GM12878 (cell line): ENCODE results near the gene PAF1. TPM values are rescaled to one million over a fixed set of nuclear protein-coding genes. Genes with fewer than 3 reads are reported as not detected.

Experiments
- ASH2L ChIP-seq: fragments of 300-600, 200-600 bp; sonication (generic); IDR thresholded peaks from 2 replicates; pipeline ENCODE4 v1.6.1; 2017; ENCODE audit warnings: low read depth, mild to moderate bottlenecking, borderline replicate concordance
- BACH1 ChIP-seq: fragments of 450-650 bp; IDR thresholded peaks from 2 replicates; pipeline ENCODE4 v1.6.1; 2017; ENCODE audit warnings: mild to moderate bottlenecking, borderline replicate concordance
- CBX5 ChIP-seq: sonication (generic); IDR thresholded peaks from 2 replicates; pipeline ENCODE4 v1.6.1; 2016; ENCODE audit warnings: low read depth, moderate library complexity, mild to moderate bottlenecking, inconsistent platforms
- CEBPB ChIP-seq, 2 experiments: fragments of 150-350 bp in 1 of 2; IDR thresholded peaks; 2 replicates each; pipeline ENCODE4 v1.6.1; 2012 to 2014; ENCODE audit warnings: low read depth in 2 of 2, low read length in 2 of 2, borderline replicate concordance in 1 of 2, inconsistent platforms in 1 of 2
- CHD2 ChIP-seq: IDR thresholded peaks from 2 replicates; pipeline ENCODE4 v1.6.1; 2011; ENCODE audit warnings: low read depth, low read length, improper control_type of control experiment, borderline replicate concordance
- CREM ChIP-seq: IDR thresholded peaks from 2 replicates; pipeline ENCODE4 v1.6.1; 2014; ENCODE audit warnings: antibody characterized with exemption, low read depth
- ETV6 ChIP-seq, 2 experiments: fragments of 450-650 bp in 1 of 2; IDR thresholded peaks in 1 of 2; conservative IDR thresholded peaks in 1 of 2; 2 replicates each; pipeline ENCODE4 v1.6.1; 2014; ENCODE audit warnings: antibody characterized with exemption in 1 of 2, borderline replicate concordance in 1 of 2, low read depth in 1 of 2, mild to moderate bottlenecking in 1 of 2, moderate library complexity in 1 of 2
- HCFC1 ChIP-seq: fragments of 150-350 bp; IDR thresholded peaks from 2 replicates; pipeline ENCODE4 v1.6.1; 2014; ENCODE audit warnings: low read length
- MXI1 ChIP-seq: fragments of 150-350 bp; IDR thresholded peaks from 2 replicates; pipeline ENCODE4 v1.6.1; 2011; ENCODE audit warnings: low read depth, mild to moderate bottlenecking, inconsistent platforms, low read length, improper control_type of control experiment
- NR2C2 ChIP-seq: IDR thresholded peaks from 2 replicates; pipeline ENCODE4 v1.6.1; 2011; ENCODE audit warnings: borderline replicate concordance, low read depth; ENCODE audit not compliant: control insufficient read depth, insufficient read length
- RELA ChIP-seq: fragments of 450-650 bp; IDR thresholded peaks from 2 replicates; pipeline ENCODE4 v1.8.0; 2014; ENCODE audit warnings: borderline replicate concordance; ENCODE audit not compliant: partially characterized antibody
- STAT1 ChIP-seq: fragments of 450-650 bp; conservative IDR thresholded peaks from 2 replicates; pipeline ENCODE4 v1.6.1; 2014; ENCODE audit warnings: antibody characterized with exemption, mild to moderate bottlenecking
- STAT3 ChIP-seq: IDR thresholded peaks from 2 replicates; pipeline ENCODE4 v1.6.1; 2011; ENCODE audit warnings: low read depth, low read length, improper control_type of control experiment
- polyA plus RNA-seq, 11 experiments: library from polyadenylated mRNA; depleted of rRNA in 4 of 11; unstranded in 6 of 11; stranded (reverse) in 5 of 11; fragments of >200 nt; fragmentation: Nextera tagmentation in 4 of 11; fragmentation: Illumina TruSeq in 1 of 11; extraction: Ambion mirVana in 4 of 11; extraction: Trizol in 1 of 11; gene quantifications; 1 replicate in 1 of 11; 2 replicates in 10 of 11; pipeline versions ENCODE4 v1.2.1 to v1.2.3, GENCODE V29; 2011 to 2016; ENCODE audit warnings: inconsistent platforms in 2 of 11, missing spikeins in 2 of 11, low read depth in 1 of 11
- total RNA-seq, 4 experiments: library from RNA; depleted of rRNA in 3 of 4; stranded (reverse); fragments of >200 nt in 3 of 4; fragmentation: Illumina TruSeq in 1 of 4; extraction: Trizol in 1 of 4; gene quantifications; 2 replicates each; pipeline versions ENCODE4 v1.2.1 to v1.2.3, GENCODE V29; 2013 to 2021
- TF ChIP-seq, protein P1 (sequence below): IDR thresholded peaks from 2 replicates; pipeline ENCODE4 v1.6.1; 2012; ENCODE audit warnings: low read length, inconsistent platforms
- TF ChIP-seq, protein P2 (sequence below): IDR thresholded peaks from 2 replicates; pipeline ENCODE4 v1.6.1; 2012; ENCODE audit warnings: low read depth, low read length, improper control_type of control experiment
- TF ChIP-seq, protein P3 (sequence below): IDR thresholded peaks from 2 replicates; pipeline ENCODE4 v1.6.1; 2012; ENCODE audit warnings: improper control_type of control experiment, low read depth, low read length; ENCODE audit not compliant: insufficient replicate concordance
- TF ChIP-seq, protein P4 (sequence below): fragments of 450-650 bp; formaldehyde crosslinking; IDR thresholded peaks from 2 replicates; pipeline ENCODE4 v1.4.0; 2020; ENCODE audit warnings: mild to moderate bottlenecking, moderate library complexity

PAF1 gene
- total and polyA plus RNA-seq, 10 of the 15 experiments (the other 5 are each of a cell fraction or from before 2014, with no cell fraction given) = 1.7 to 45.8 (median 39.6) TPM

DNA sequence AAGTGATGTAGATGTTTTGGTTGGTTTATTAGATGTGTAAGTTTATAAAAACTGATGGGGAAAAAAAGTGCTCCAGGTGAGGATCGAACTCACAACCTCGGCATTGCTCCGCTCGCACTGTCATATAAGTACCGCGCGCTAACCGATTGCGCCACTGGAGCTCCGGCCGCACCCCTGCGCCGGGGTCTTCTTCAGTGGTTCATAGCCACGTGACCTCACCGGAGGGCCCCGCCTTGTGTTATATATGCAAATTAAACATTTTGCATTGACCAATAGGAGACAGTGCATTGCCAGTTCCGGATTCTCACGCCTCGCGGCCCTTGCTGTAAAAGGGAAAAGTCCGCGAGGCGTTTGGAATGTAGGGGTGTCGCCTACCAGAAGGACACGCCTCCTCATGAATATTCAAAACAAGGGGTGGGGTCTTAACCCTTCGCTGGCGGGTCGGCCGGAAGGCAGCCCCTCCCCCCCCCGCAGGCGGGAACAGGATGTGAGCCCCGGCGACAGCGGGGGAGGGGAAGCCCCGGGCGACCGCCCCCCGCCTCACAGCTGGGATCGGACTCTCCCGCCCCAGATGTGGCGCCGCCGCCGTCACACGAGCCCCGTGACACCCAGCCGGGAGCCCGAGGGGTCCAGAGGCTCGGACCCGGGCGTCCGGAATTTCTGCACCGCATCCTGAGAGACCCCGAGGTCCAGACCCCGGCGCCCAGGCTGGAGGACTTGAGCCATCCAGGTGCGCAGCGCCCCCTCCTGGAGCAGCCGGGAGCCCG is 21.4 kb upstream of the PAF1 start, which contains the start of gene PLEKHG2 (continued):
- TF ChIP-seq, protein P1, sequence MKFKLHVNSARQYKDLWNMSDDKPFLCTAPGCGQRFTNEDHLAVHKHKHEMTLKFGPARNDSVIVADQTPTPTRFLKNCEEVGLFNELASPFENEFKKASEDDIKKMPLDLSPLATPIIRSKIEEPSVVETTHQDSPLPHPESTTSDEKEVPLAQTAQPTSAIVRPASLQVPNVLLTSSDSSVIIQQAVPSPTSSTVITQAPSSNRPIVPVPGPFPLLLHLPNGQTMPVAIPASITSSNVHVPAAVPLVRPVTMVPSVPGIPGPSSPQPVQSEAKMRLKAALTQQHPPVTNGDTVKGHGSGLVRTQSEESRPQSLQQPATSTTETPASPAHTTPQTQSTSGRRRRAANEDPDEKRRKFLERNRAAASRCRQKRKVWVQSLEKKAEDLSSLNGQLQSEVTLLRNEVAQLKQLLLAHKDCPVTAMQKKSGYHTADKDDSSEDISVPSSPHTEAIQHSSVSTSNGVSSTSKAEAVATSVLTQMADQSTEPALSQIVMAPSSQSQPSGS = no peak
- peak in 1 of 2 experiments; percentile 35; a peak in 1 of 4 replicates for TF ChIP-seq ETV6 (conservative IDR thresholded peaks at IDR 0.05 in 1 of 2, IDR thresholded peaks at IDR 0.05 in 1 of 2; ENCODE audit: borderline replicate concordance in 1 of 2, low read depth in 1 of 2)
- no peak for TF ChIP-seq CBX5
- peak; percentile 86 for TF ChIP-seq CREM
- TF ChIP-seq NR2C2 = no peak
- TF ChIP-seq ASH2L = peak; percentile 89; the same call in 1 of the 2 replicates
- TF ChIP-seq BACH1 = peak; percentile 71
- TF ChIP-seq MXI1 = peak; percentile 33; the same call in 1 of the 2 replicates
- TF ChIP-seq, protein P2, sequence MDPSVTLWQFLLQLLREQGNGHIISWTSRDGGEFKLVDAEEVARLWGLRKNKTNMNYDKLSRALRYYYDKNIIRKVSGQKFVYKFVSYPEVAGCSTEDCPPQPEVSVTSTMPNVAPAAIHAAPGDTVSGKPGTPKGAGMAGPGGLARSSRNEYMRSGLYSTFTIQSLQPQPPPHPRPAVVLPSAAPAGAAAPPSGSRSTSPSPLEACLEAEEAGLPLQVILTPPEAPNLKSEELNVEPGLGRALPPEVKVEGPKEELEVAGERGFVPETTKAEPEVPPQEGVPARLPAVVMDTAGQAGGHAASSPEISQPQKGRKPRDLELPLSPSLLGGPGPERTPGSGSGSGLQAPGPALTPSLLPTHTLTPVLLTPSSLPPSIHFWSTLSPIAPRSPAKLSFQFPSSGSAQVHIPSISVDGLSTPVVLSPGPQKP = peak; percentile 81; the same call in 1 of the 2 replicates
- TF ChIP-seq, protein P3, sequence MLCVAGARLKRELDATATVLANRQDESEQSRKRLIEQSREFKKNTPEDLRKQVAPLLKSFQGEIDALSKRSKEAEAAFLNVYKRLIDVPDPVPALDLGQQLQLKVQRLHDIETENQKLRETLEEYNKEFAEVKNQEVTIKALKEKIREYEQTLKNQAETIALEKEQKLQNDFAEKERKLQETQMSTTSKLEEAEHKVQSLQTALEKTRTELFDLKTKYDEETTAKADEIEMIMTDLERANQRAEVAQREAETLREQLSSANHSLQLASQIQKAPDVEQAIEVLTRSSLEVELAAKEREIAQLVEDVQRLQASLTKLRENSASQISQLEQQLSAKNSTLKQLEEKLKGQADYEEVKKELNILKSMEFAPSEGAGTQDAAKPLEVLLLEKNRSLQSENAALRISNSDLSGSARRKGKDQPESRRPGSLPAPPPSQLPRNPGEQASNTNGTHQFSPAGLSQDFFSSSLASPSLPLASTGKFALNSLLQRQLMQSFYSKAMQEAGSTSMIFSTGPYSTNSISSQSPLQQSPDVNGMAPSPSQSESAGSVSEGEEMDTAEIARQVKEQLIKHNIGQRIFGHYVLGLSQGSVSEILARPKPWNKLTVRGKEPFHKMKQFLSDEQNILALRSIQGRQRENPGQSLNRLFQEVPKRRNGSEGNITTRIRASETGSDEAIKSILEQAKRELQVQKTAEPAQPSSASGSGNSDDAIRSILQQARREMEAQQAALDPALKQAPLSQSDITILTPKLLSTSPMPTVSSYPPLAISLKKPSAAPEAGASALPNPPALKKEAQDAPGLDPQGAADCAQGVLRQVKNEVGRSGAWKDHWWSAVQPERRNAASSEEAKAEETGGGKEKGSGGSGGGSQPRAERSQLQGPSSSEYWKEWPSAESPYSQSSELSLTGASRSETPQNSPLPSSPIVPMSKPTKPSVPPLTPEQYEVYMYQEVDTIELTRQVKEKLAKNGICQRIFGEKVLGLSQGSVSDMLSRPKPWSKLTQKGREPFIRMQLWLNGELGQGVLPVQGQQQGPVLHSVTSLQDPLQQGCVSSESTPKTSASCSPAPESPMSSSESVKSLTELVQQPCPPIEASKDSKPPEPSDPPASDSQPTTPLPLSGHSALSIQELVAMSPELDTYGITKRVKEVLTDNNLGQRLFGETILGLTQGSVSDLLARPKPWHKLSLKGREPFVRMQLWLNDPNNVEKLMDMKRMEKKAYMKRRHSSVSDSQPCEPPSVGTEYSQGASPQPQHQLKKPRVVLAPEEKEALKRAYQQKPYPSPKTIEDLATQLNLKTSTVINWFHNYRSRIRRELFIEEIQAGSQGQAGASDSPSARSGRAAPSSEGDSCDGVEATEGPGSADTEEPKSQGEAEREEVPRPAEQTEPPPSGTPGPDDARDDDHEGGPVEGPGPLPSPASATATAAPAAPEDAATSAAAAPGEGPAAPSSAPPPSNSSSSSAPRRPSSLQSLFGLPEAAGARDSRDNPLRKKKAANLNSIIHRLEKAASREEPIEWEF = no peak
- TF ChIP-seq HCFC1 = no peak; the same call in none of the 2 replicates
- TF ChIP-seq CEBPB (IDR thresholded peaks at IDR 0.05; ENCODE audit: borderline replicate concordance in 1 of 2, low read depth in 2 of 2, low read length in 2 of 2) = peak in 1 of 2 experiments; percentile 91; a peak in 2 of 4 replicates
- TF ChIP-seq CHD2 = peak; percentile 95
- TF ChIP-seq RELA = no peak
- no peak; the same call in 1 of the 2 replicates for TF ChIP-seq STAT1
- TF ChIP-seq, protein P4, sequence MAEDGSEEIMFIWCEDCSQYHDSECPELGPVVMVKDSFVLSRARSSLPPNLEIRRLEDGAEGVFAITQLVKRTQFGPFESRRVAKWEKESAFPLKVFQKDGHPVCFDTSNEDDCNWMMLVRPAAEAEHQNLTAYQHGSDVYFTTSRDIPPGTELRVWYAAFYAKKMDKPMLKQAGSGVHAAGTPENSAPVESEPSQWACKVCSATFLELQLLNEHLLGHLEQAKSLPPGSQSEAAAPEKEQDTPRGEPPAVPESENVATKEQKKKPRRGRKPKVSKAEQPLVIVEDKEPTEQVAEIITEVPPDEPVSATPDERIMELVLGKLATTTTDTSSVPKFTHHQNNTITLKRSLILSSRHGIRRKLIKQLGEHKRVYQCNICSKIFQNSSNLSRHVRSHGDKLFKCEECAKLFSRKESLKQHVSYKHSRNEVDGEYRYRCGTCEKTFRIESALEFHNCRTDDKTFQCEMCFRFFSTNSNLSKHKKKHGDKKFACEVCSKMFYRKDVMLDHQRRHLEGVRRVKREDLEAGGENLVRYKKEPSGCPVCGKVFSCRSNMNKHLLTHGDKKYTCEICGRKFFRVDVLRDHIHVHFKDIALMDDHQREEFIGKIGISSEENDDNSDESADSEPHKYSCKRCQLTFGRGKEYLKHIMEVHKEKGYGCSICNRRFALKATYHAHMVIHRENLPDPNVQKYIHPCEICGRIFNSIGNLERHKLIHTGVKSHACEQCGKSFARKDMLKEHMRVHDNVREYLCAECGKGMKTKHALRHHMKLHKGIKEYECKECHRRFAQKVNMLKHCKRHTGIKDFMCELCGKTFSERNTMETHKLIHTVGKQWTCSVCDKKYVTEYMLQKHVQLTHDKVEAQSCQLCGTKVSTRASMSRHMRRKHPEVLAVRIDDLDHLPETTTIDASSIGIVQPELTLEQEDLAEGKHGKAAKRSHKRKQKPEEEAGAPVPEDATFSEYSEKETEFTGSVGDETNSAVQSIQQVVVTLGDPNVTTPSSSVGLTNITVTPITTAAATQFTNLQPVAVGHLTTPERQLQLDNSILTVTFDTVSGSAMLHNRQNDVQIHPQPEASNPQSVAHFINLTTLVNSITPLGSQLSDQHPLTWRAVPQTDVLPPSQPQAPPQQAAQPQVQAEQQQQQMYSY (CRISPR knock-in tag) = no peak
- TF ChIP-seq STAT3 = no peak
